Kidney glomerular epithelial cell (primary cell): ENCODE results near the gene UBE2E3.
"Not testable (repeated sequence)": the region's sequence is repeated elsewhere in the genome, so short reads cannot be mapped to it uniquely, and the experiment has no call there.

Experiments used
- DNase-seq: peaks from one replicate; lab custom pipeline; 2025; lab: John Stamatoyannopoulos, UW

Gene UBE2E3

DNA sequence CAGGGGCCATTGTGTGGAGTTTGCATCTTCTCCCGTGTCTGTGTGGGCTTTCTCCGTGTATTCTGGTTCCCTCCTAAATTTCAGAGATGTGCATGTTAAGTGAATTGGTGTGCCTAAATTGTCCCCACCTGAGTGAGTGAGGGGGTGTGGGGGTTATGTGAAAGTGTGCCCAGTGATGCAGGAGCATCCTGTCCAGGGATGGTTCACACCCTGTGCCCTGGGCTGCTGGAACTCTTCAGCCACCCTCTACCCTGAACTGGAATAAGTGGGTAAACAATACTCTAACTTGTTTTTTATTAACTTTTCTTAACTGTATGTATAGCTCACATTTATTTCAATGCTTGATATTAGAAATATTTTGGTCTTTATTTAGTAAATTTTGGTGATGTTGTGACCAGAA is 56.0 kb downstream of the UBE2E3 start:
- DNase-seq = no peak

DNA sequence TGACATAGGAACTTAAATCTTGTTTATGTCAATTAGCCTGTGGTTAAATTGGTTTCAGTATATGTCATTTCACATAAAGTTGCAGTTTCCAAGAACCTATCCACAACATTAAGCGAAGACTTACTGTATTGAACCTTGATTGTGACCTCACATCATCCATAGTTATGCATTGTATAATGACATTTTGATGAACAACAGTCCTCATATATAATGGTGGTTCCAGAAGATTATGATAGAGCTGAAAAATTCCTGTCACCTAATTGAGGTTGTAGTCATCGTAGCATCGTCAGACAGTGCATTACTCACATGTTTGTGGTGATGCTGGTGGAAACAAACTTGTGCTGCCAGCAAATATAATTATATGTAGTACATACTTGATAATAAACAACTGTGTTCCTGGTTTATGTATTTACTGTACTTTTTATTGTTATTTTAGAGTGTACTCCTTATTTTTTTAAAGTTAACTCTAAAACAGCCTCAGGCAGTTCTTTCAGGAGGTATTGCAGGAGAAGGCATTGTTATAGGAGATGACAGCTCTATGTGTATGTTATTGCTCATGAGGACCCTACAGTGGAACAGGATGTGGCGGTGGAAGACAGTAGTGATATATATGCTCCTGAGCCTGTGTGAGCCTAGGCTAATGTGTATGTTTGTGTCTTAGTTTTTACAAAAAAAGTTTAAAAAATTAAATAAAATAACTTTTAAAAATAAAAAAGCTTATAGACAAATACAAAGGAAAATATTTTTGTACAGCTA is 56.6 kb downstream of the UBE2E3 start:
- no peak for DNase-seq

DNA sequence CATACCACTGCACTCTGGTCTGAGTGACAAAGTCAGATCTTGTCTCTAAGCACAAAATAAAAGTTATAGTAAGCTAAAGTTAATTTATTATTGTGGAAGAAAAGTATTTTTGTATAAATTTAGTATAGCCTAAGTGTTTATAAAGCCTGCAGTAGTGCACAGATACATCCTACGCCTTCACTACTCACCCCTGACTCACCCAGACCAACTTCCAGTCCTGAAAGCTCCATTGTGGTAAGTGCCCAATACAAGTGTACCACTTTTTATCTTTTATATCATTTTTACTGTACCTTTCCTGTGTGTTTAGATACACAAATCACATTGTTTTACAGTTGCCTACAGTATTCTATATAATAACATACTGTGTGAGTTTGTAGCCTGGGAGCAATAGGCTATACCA is 57.5 kb downstream of the UBE2E3 start:
- no peak for DNase-seq

DNA sequence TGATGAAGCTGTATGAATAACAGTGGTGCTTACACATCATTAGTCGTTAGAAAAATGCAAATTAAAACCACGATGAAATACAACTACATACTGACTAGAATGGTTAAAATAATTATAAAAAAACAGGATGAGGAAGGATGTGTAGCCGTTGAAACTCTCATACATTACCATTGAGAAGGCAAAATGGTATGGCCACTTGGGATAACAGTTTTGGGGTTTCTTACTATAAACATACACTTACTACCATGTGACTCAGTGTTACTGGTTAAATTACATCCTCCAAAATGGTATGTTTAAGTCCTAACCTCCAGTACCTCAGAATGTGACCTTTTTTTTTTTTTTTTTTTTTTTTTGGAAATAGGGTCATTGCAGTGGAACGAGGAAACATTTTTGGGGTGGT is 58.4 kb downstream of the UBE2E3 start:
- DNase-seq = no peak

DNA sequence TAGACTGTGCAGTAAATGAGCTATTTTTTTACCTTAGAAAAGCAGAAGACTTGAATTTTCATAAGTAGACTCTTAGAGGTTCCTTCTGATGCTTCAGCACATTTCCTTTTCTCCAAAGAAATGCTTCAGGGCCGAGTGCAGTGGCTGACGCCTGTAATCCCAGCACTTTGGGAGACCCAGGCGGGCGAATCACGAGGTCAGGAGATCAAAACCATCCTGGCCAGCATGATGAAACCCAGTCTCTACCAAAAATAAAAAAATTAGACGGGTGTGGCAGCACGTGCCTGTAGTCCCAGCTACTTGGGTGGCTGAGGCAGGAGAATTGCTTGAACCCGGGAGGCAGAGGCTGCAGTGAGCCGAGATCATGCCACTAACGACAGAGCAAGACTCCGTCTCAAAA is 60.4 kb downstream of the UBE2E3 start:
- not testable (repeated sequence) for DNase-seq

DNA sequence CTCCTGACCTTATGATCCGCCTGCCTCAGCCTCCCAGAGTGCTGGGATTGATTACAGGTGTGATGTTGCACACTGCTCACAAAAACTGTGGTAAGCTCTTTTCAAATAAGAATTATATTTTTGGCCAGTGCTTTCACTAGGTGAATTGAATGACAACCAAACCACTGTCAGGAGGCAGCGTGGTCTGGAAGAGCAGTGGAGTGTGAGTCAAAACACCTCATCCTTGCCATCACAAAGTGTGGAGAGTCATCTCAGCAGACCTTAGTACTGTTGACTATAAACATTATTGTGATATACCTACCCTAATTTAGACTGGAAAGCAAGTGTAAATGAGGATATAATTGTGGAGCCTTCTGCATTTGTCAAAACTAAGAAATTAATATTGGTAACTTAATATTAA is 61.3 kb downstream of the UBE2E3 start:
- DNase-seq = no peak

DNA sequence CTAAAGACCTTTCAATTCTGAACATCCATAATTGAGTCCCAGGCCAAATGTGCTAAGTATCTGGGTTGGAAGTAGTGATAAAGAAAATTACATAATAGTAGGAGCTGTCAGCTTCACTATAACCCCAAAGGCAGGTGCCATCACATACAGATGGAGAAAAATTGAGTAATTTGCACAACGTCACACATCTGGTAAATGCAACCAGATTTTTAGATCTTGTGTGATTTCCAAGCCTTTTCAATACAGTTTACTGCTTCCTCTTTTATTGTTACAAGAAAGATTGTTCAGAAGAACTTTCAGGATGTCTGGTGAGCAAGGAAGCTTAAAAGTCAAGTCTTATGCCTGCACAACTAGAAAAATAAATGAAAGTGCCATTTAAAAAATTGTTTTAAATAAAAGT is 62.3 kb downstream of the UBE2E3 start:
- DNase-seq = no peak

DNA sequence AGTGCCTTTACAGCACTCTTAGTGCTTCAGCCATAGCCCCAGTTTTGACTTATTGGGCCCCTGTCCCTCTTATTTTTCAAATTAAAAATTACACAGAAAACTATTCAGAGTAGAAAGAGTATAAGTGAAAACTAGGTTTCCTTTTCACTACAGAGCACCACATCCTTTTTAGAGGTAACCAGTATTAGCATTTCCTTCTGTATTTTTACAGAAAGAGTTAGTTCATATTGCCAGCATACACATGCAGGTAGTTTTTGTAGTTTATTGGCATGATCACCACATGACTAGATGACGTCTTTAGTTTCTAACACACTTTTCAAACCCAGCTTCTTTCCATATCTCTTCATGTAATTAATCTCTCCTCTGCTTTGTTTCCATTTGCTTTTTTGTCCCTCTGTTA is 66.4 kb downstream of the UBE2E3 start:
- no peak for DNase-seq

DNA sequence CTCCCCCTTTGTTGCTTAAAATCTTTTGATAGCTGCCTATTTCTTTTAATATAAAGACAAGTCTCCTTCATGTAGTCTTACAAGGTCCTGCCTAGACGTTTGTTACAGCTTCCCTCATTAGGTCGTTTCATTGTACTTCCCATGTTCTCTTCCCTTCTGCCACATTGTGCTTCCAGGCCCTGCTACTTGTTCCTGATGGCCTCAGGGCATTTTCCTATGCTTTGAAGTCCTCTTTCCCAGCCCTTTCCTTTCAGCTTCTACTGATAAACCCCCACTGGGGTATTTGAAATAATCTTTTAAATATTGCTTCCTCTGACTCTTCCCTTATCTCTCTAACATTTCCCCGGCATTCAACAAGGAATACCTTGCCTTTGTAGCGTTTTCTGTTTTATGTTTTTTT is 67.4 kb downstream of the UBE2E3 start:
- no peak for DNase-seq

DNA sequence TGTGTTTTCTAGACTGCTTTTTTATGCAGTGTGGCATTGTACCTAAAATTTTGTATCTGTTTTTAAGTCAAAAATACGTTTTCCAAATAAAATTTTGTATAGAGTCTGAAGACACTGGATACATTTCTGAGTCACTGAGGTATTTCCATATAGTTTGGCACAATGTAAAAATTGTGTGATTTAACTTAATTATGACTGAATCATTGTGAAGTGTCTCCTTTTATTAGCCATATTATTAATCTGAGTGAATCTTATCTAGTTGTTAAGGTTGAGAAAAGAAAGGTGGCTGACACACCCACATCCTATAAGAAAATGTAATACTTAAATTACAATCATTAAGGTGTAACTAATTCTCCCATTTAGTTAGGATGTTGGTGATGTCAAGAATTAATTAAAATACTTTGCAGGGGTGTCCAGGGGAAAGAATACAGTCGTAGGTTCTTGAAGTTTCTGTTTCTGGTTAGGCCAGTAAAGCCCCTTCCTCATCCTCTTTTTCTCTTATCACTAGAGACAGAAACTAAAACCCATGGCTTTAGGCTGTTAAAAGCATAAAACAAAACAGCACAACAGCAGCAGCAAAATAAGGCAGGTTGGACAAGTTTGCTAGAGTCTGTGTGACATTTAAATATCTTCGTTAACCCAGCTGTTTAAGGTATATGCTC is 71.6 kb downstream of the UBE2E3 start:
- no peak for DNase-seq

DNA sequence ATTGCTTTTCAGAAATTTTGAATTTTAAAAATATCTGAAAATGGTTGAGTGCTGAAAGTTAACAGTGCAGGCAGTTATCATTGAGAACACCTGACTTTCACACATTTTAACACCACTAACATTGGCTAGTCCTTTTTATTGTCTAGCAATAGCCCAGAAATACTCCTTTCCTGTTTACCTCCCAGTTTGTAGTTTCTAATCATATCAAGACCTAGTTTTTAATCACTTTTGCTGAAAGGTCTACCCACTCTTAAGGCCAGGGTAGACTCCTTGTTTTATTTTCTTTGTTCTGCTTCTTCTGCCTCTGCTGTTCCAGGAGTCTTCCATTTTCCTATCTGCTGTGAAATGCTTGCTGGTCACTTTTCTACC is 72.1 kb downstream of the UBE2E3 start:
- DNase-seq = no peak

DNA sequence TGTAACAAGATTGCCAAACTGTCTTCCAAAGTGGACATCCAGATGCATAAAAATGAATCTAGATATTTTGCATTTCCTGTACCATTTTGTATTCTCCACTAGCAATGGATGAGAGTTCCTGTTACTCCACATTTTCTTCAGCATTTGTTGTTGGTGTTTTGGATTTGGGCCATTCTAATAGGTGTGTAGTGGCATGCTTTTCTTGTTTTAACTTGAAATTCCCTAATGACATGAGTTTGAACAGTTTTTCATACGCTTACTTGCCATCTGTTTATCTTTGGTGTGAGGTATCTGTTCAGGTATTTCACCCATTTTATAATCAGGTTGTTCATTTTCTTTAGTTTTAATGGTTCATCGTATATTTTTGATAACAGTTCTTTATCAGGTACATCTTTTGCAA is 73.9 kb downstream of the UBE2E3 start:
- no peak for DNase-seq

DNA sequence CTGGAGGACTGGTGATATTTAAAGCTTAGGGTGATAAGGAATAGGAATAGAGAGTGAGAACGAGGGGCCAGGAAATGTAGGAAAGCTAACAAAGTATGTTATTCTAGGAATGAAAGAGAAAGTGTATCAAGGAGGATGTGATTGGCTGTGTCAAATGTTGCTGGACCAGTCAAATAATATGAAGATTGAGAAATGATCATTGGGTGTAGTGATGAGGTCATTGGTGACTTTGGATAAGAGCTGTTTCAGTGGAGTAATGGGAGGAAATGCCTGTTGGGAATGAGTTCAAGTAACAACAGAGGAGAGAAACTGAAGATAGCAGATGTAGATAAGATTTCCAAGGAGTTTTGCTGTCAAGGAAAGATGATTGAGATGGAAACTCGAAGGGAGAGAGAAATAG is 74.4 kb downstream of the UBE2E3 start:
- DNase-seq = no peak

DNA sequence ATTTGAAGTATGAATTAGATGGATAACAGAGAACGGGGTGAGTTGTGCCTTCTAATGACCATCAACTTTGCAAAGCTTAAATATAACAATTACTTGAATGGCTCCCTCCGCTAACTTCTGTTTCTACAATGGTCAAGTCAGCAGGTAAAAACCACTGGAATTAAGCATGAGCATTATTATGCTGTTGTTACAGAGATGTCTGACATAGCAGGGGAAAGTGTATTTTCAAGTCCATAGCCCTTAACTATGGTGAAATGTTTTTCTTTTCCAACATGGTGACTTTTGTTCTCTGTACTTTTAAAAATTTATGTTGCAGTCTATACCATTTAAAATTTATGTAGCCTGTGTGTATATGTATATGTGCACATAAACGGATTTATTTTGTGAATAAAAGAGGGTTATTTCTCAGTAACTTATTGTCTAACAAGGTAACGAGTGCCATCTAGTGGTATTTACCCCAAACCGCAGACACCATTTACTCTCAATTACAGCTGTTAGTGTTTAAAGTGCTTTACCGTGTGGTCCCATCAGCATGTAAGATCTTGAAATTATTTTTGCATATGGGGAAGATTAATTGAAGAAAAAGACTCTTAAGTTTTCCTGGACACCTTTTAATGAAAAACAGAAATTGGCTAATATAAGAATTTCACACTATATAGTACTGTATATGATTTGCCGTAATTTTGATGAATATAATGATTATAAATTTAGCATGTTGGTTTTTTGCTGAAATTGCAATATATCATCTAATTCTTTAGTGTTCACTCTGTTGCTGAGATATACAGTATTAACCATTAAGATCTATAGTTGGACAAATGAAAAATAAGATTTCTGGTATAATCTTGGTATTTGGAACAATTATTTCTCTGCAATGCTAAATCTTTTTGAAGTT is 78.2 kb downstream of the UBE2E3 start:
- no peak for DNase-seq

DNA sequence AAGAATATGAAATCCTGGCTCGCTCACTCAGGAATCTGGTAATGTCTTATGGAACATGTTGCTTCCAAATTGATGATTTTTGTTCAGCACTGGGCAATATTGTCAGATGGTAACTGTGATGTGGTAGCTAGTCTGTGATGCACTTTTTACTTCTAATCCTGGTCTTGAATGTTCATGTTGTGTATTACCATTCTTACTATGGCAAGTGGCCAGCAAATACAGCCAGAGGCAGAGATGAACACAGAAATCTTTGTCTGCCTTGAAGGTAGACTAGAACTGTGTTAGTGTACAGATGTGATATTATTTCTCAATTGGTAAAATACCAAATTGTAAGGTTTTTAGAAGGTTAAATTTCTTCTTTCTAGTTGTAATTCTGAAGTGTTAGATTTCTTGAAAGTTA is 83.3 kb downstream of the UBE2E3 start:
- no peak for DNase-seq

DNA sequence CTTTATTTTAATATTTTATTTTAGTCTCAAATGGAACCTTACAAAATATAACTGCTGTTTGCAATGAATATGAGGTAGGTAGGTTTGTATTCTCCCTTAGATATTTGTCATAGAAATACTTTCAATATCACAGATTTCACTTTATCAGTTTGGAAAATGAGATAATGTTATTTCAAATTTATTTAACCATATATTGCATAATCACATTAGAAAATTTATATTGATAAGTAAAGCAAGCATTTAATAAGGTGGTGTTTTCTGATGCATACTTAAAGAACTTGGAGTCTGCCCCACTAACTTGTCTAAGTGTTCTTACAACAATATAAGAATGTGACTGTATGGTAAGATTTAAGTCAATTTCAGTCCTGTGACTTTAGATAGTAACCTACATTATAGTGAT is 85.1 kb downstream of the UBE2E3 start:
- DNase-seq = no peak

DNA sequence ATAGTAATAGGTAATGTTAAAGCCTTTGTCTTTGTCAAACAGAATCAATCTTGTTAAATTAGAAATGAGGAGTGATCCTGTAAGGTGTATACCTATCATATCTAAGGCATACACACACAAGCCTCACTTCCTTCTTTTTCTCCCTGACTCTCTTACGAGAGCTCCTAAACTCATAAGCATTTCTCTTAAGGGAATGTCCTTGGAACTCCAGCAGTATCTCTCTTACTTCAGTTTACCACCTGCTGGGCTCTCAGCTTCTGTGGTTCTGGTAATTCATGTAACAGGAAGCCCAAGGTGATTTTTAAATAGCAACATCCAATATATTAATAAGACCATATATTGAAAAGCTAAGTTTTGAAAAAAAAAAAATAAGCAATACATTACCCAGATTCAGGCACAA is 85.9 kb downstream of the UBE2E3 start:
- no peak for DNase-seq

DNA sequence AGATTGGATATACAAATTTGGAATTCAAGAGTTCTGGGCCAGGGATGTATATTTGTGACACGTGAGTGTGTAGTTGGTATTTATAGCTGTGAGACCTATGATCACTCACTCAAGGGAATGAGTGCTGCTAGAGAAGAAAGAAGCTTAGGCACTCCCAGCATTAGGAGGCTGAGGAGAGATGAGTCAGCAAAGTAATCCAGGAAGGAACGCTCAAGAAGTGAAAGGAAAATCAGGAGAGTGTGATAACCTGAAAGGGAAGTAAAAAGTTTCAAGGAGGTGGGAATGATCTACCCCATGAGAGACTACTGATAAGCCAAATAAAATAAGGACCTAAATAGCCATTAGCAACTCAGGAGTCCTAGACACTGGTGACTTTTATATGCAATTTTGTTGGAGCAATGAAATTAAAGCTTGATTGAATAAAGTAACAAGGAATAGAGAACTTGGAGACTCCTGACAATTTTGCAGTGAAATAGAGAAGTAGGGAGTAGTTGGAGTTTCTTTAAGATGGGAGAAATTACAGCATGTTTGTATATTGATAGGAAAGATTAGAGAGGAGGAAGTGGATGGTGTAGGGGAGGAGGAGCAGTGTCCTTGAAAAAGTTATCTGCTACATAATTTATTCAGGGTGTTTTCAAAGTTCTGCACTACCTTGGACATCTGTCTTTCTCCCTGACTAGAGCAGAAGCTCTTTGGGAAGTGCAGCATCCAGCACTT is 89.9 kb downstream of the UBE2E3 start:
- peak; percentile 39 for DNase-seq

DNA sequence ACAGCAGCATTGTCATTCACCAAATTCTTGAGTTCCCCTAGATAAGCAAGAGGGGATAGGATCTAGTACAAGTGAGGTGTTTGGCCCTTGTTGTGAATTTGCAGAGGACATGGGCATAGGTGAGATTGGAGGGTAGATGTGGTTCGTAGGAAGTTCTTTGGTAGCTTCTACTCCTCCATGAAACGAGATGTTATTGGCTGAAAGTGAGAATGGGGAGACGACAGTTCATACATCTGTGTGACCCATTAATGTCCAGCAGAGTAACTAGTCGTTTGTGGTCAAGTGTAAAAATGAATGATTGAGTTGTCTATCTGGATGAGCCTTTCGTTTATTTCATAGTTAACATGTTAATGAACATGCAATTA is 90.4 kb downstream of the UBE2E3 start:
- no peak for DNase-seq

DNA sequence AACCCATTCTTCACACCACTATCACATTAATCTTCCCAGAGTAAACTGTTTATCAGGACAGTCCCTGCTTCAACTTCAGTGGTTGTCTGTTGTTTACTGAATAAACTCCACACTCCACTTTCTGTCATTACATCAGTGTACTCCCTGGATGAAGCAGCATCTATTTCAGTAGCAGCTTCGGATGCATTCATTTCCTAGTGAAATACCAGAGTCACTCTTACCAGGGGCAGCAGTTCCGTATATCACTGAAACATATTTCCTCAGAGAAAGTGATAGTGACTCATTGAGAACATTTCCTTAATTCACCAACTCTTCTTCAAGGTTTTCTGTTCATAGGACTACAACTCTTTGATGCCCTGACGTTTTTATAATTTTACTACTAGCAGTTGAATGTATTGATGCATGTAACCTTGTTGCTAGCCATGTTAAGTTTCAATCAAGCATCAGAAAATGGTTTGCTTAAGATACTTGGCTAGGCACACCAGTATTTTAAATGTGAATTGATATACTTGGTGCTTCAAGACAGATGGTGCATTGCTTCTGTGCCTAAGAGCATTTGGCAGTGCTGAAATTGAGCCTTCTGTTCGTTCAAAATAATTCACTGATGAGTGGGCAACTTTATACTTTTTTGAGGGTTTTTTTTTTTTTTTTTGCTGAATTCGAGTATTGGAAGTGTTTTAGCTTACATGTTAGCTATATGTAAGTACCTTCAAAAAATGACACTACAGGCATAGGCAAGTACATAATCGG is 92.3 kb downstream of the UBE2E3 start:
- no peak for DNase-seq

DNA sequence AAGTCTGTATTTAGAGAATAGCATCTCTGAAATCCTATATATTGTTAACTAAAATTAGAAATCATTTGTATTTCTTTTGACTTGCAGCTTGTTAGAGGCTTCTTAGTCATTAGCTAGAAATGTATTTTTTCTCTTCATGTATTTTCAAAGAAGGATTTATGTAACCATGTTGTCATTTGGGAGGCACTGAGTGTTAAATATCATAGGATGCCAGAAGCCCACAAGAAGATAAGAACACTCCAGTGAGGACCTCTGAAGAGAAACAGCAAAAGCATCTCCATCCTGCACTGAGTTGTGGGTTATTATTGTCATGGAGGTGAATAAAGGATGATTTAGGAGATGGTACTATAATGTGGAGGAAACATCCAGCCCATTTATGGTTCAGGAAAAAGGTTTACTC is 93.5 kb downstream of the UBE2E3 start:
- no peak for DNase-seq

DNA sequence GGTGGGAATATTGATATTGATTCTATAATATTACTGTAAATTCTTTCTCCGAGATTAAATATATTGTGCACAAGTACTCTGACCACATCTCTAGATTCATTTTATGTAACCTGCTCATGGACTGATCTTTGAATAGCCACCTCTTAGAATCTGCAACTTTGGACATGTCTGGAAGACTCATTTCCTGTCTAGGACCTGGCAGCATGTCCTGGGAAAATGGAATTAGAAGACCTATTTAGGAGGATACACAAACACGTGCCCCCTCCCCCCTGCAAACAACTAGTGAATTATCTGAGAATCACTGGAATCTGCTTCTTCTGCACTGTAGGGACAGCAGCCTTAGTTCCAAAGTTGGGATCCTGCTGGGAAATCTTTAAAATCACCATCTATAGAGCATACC is 94.1 kb downstream of the UBE2E3 start:
- DNase-seq = no peak
